GM18519 (cell line): Measurements from ENCODE around the gene TBCD.
"Not testable (repeated sequence)": the region's sequence is repeated elsewhere in the genome, so short reads cannot be mapped to it uniquely, and the experiment has no call there.

Source experiments
- ATAC-seq: cut with Tn5 transposase; IDR thresholded peaks from one replicate; pipeline ENCODE4 v1.9.1; 2021; ENCODE audit warnings: mild to moderate bottlenecking, moderate library complexity; ENCODE audit not compliant: unreplicated experiment, low FRiP score

Gene TBCD

DNA sequence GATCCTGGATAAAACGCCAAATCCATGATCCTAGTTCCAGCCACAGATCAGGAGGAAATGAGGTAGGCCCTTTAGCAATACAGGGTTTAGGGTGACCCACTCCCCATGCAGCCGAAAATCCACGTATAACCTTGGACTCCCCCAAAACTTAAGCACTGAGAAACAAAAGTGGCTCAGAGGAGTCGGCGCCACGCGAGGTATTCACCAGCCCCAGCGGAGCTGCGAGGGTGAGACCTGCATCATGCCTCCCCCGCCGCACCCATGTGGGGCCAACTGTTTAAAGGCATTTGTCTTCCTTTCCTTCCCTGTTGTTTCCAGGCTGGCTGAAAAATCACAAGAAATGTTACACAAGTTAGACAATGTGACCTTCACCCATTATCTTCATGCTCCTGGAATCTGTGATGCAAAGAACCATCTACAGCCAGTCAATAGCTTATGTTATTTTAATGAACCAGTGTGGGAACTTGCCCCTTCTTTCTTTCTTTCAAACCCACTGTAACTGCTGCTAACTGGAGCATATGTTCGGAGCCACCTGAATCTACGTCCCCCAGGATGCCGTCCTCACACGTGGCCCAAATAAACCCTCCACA lies 229.4 kb downstream of the TBCD start:
- ATAC-seq: no peak

DNA sequence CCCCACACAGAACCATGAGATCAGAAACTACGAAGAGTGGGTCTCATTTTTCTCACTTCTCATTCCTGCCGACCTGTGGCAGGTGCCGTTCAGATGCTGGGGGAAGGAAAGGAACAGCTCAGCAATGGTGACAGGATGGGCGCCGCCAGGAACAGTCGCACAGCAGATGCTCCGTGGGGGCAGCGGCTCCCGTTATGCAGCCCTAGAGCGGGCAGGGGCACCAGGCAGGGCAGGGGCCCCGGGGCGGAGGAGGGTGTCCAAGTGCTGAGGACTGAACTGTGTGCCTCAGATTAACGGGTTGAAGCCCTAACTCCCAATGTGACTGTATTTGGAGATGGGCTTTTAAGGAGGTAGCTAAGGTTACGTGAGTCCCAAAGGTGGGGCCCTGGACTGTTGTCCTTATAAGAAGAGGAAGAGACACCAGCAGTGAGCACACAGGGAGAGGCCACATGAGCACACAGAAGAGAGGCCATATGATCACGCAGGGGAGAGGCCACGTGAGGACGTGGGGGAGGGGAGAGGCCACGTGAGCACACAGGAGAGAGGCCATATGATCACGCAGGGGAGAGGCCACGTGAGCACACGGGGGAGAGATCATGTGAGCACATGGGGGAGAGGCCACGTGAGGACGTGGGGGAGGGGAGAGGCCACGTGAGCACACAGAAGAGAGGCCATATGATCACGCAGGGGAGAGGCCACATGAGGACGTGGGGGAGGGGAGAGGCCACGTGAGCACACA lies 231.8 kb downstream of the TBCD start:
- no peak for ATAC-seq

DNA sequence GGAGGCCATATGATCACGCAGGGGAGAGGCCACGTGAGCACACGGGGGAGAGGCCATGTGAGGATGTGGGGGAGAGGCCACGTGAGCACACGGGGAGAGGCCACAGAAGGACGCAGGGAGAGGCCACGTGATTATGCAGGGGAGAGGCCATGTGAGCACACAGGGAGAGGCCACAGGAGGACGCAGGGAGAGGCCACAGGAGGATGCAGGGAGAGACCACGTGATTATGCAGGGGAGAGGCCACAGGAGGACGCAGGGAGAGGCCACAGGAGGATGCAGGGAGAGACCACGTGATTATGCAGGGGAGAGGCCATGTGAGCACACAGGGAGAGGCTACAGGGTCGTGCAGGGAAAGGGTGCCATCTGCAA lies 232.4 kb downstream of the TBCD start:
- ATAC-seq: not testable (repeated sequence)

DNA sequence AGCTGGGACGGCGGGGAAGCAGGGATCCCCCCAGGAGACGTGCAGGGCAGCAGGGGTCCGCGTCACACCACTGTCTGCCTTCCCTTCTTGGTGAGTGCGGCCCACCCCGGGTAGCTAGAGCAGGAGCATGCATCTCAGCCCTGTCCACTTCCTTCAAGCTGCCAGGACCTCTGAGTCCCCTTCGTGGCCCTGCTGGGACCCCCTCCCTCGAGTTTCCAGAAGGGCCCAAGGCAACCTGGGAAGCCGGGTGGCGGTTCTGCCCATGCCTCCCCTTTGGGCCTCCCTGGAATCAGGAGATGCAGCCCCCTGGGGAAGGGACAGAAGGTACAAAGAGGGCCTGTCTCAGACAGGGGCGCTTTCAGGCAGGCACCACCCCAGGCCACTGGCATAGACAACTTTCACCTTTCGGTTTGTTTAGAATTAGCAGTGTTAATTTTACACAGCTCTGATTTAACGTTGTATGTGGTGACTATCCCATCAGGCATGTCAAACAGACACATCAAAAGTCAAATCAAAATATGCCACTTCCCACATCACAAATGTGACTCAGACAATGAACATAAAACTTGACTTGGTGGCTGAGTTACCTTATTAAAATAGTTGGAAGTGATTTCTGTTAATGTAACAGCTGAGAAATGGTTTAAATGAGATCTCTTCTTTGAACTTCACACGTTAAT lies 233.0 kb downstream of the TBCD start:
- ATAC-seq: no peak

DNA sequence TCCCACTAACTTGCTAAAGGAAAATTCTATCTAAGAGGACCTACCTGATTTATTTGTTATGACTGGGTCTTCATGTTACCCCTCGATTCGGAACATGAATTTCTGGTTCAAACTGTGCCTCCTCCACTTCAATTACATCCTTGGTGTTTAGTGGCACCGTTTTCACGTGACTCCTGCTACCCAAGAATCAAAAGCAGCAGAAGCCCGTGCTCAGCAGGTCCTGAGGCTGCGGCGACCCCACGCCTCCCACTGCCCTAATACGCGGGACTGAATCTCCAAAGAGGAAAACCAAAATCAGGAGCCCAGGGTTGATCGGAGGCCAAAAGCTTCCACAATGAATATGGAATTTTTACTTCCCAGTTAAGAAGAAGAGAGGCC lies 233.6 kb downstream of the TBCD start:
- no peak for ATAC-seq

DNA sequence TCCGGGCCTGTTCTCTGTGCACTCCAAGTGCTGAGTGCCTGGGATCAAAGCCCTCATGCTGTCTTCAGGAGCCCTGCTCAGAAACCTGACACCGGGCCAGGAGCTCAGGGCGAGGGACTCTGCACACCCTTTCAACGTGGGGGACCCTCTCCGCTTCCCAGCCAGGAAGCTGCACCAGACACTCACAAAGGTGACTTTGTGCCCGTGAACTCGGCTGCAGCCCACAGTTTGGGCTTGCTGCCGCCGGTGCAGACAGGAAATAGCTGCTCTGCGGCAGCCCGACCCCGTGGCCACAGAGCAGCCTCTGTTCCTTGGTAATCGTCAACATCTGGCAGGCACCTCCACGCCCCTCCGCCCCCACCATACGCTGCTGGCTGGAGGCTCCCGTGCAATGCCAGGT lies 234.1 kb downstream of the TBCD start:
- ATAC-seq: no peak

DNA sequence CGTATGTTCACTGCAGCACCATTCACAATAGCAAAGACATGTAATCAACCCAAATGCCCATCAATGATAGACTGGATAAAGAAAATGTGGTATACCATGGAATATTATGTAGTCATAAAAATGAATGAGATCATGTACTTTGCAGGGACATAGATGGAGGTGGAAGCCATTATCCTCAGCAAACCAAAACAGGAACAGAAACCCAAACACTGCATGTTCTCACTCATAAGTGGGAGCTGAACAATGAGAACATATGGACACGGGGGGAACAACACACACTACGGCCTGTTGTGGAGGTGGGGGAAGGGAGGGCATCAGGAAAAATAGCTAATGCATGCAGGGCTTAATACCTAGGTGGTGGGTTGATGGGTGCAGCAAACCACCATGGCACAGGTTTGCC lies 237.2 kb downstream of the TBCD start:
- not testable (repeated sequence) for ATAC-seq

DNA sequence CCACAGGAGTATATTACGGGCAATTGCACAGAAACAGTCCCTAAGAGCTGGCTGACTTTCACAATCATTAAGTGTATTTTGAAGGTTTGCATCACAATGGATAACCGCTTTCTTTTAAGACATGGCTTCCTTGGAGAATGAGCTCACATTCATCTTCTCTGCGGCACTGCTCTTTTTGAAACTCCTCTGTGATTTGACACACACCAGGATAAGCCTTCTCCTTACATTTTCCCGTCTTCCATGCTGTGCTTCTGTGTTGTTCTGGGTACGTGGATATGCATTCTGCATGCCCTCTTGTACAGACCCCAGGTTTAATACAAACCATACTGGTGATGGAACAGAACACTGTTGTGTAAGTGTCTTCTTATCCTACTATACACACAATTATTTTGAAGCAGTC lies 238.0 kb downstream of the TBCD start:
- no peak for ATAC-seq

DNA sequence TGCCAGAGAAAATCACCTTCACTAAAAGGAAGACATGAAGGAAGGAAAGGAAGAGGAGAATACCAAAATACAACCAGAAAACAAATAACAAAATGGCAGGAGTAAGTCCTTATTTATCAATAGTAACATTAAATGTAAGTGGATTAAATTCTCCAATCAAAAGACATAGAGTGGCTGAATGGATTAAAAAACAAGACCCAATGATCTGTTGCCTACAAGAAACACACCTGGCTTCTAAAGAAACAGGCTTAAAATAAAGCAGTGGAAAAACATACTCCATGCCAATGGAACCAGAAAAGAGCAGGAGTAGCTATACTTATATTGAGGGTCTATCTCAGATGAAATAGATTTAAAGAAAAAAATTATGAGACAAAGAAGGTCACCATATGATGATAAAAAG lies 241.1 kb downstream of the TBCD start:
- no peak for ATAC-seq
